Naive B cell (primary cell): ENCODE measurements around the gene VWA8. TPM values are rescaled to one million over a fixed set of nuclear protein-coding genes. Genes with fewer than 3 reads are reported as not detected.
A peak's percentile ranks its signal among the peaks of the same experiment; 100 is the strongest.
"Not testable (repeated sequence)": the region's sequence is repeated elsewhere in the genome, so short reads cannot be mapped to it uniquely, and the experiment has no call there.

Experiments
- ATAC-seq, 2 donors: fragments of 150-1000 bp; cut with Tn5 transposase; 2 replicates each; pipeline ENCODE4 v1.10.0; 2021; ENCODE audit warnings: low read depth in 2 of 2, mild to moderate bottlenecking in 2 of 2, moderate library complexity in 2 of 2
- DNase-seq: peaks from one replicate; pipeline ENCODE4 v3.0.0; 2022
- H3K27ac Mint-ChIP-seq, 6 donors: one replicate each; pipeline ENCODE4 v1.8.0; 2020 to 2022; ENCODE audit warnings: mild to moderate bottlenecking in 6 of 6, mixed read lengths in 6 of 6, moderate library complexity in 5 of 6, inconsistent platforms in 2 of 6
- H3K27me3 Mint-ChIP-seq, 3 donors: one replicate each; pipeline ENCODE4 v1.8.0; 2021 to 2022; ENCODE audit warnings: mixed read lengths in 3 of 3, mild to moderate bottlenecking in 1 of 3
- H3K36me3 Mint-ChIP-seq, 2 donors: one replicate each; pipeline ENCODE4 v1.8.0; 2020 to 2022; ENCODE audit warnings: mixed read lengths in 2 of 2, inconsistent platforms in 1 of 2, mild to moderate bottlenecking in 1 of 2
- H3K4me1 Mint-ChIP-seq, 3 donors: one replicate each; pipeline ENCODE4 v1.8.0; 2020 to 2022; ENCODE audit warnings: mixed read lengths in 3 of 3, inconsistent platforms in 1 of 3, mild to moderate bottlenecking in 1 of 3, moderate library complexity in 1 of 3
- H3K4me3 Mint-ChIP-seq, 8 donors: one replicate each; pipeline ENCODE4 v1.8.0; 2020 to 2022; ENCODE audit warnings: mild to moderate bottlenecking in 8 of 8, mixed read lengths in 8 of 8, moderate library complexity in 8 of 8, inconsistent platforms in 2 of 8
- H3K9me3 Mint-ChIP-seq, 7 donors: one replicate each; pipeline ENCODE4 v1.8.0; 2020 to 2022; ENCODE audit warnings: mixed read lengths in 7 of 7, mild to moderate bottlenecking in 5 of 7, inconsistent platforms in 2 of 7, moderate library complexity in 1 of 7
- polyA plus RNA-seq, 6 donors: library from polyadenylated mRNA; unstranded; fragments of 300-500 nt; fragmentation: Illumina TruSeq; gene quantifications; one replicate each; pipeline ENCODE4 v1.2.3, GENCODE V29; 2021; ENCODE audit warnings: low read depth in 6 of 6

Gene VWA8
- polyA plus RNA-seq, 6 donors from 2014 or later, result 0.91 to 6.2 (median 3.5) TPM

GRCh38 chr13:41823476-41823875, 137.4 kb downstream of the VWA8 start:
- ATAC-seq (no peak), DNase-seq (no peak)
- Mint-ChIP-seq H3K9me3 (no peaks in the 10 kb centered on the region), H3K27ac (no peak overlapping the region), H3K4me3 (no peak overlapping the region), H3K4me1 (peaks cover 0 to 7% (median 0%) of the 10 kb centered on the region in 3 donors), H3K36me3 (peaks cover 9 to 20% of the 10 kb centered on the region in 2 donors), H3K27me3 (no peaks in the 10 kb centered on the region)

- Mint-ChIP-seq H3K27me3 (no peaks in the 10 kb centered on the region), H3K4me3 (no peak overlapping the region), H3K27ac (peak overlapping the region in 1 of 6 donors; percentile 67), H3K9me3 (no peaks in the 10 kb centered on the region), H3K36me3 (peaks cover 9 to 23% of the 10 kb centered on the region in 2 donors), H3K4me1 (peaks cover 0 to 7% (median 0%) of the 10 kb centered on the region in 3 donors)
- DNase-seq, result no peak
- no peak for ATAC-seq
Measured at GRCh38 chr13:41822560-41822959, 138.3 kb downstream of the VWA8 start.

GRCh38 chr13:41821238-41821594, 139.7 kb downstream of the VWA8 start:
- Mint-ChIP-seq H3K27me3 (no peaks in the 10 kb centered on the region), H3K9me3 (no peaks in the 10 kb centered on the region), H3K36me3 (peaks cover 13 to 28% of the 10 kb centered on the region in 2 donors), H3K27ac (no peak overlapping the region), H3K4me3 (no peak overlapping the region), H3K4me1 (peaks cover 0 to 7% (median 0%) of the 10 kb centered on the region in 3 donors)
- DNase-seq (no peak), ATAC-seq (no peak)

GRCh38 chr13:41820581-41821237, 140.2 kb downstream of the VWA8 start:
- peaks cover 0 to 7% (median 0%) of the 10 kb centered on the region in 3 donors for H3K4me1 Mint-ChIP-seq
- H3K4me3 Mint-ChIP-seq, result no peak overlapping the region
- no peaks in the 10 kb centered on the region for H3K27me3 Mint-ChIP-seq
- ATAC-seq, result no peak
- H3K36me3 Mint-ChIP-seq, result peaks cover 18 to 33% of the 10 kb centered on the region in 2 donors
- H3K9me3 Mint-ChIP-seq, result no peaks in the 10 kb centered on the region
- H3K27ac Mint-ChIP-seq, result no peak overlapping the region
- no peak for DNase-seq

- Mint-ChIP-seq H3K27me3 (no peaks in the 10 kb centered on the region), H3K27ac (no peak overlapping the region), H3K9me3 (no peaks in the 10 kb centered on the region), H3K4me3 (no peak overlapping the region), H3K4me1 (peaks cover 0 to 11% (median 5%) of the 10 kb centered on the region in 3 donors), H3K36me3 (peaks cover 28 to 38% of the 10 kb centered on the region in 2 donors)
- DNase-seq (no peak), ATAC-seq (no peak)
Measured at GRCh38 chr13:41816057-41816456, 144.9 kb downstream of the VWA8 start.

GRCh38 chr13:41813426-41813825, 147.5 kb downstream of the VWA8 start:
- H3K36me3 Mint-ChIP-seq, result peaks cover 36 to 49% of the 10 kb centered on the region in 2 donors
- no peak for DNase-seq
- no peak overlapping the region for H3K4me3 Mint-ChIP-seq
- no peaks in the 10 kb centered on the region for H3K27me3 Mint-ChIP-seq
- H3K27ac Mint-ChIP-seq, result no peak overlapping the region
- ATAC-seq, result no peak
- peaks cover 0 to 2% (median 0%) of the 10 kb centered on the region in 7 donors for H3K9me3 Mint-ChIP-seq
- H3K4me1 Mint-ChIP-seq, result peaks cover 10 to 17% (median 15%) of the 10 kb centered on the region in 3 donors

GRCh38 chr13:41812851-41813250, 148.1 kb downstream of the VWA8 start:
- Mint-ChIP-seq H3K27me3 (no peaks in the 10 kb centered on the region), H3K27ac (peak overlapping the region in 2 of 6 donors; percentile 52 to 59), H3K9me3 (peaks cover 0 to 2% (median 0%) of the 10 kb centered on the region in 7 donors), H3K36me3 (peaks cover 42 to 55% of the 10 kb centered on the region in 2 donors), H3K4me1 (peaks cover 10 to 23% (median 18%) of the 10 kb centered on the region in 3 donors), H3K4me3 (no peak overlapping the region)
- ATAC-seq (peak in 1 of 2 donors; percentile 21), DNase-seq (no peak)

GRCh38 chr13:41812237-41812636, 148.7 kb downstream of the VWA8 start:
- ATAC-seq (no peak), DNase-seq (no peak)
- Mint-ChIP-seq H3K4me1 (peaks cover 10 to 23% (median 18%) of the 10 kb centered on the region in 3 donors), H3K9me3 (peaks cover 0 to 2% (median 0%) of the 10 kb centered on the region in 7 donors), H3K27me3 (no peaks in the 10 kb centered on the region), H3K36me3 (peaks cover 42 to 61% of the 10 kb centered on the region in 2 donors), H3K27ac (peak overlapping the region in 1 of 6 donors; percentile 87), H3K4me3 (no peak overlapping the region)

GRCh38 chr13:41811588-41812021, 149.3 kb downstream of the VWA8 start:
- peaks cover 0 to 2% (median 0%) of the 10 kb centered on the region in 7 donors for H3K9me3 Mint-ChIP-seq
- H3K36me3 Mint-ChIP-seq, result peaks cover 48 to 67% of the 10 kb centered on the region in 2 donors
- H3K27ac Mint-ChIP-seq, result no peak overlapping the region
- H3K4me1 Mint-ChIP-seq, result peaks cover 10 to 23% (median 18%) of the 10 kb centered on the region in 3 donors
- DNase-seq (no peak), ATAC-seq (no peak)
- no peak overlapping the region for H3K4me3 Mint-ChIP-seq
- no peaks in the 10 kb centered on the region for H3K27me3 Mint-ChIP-seq

GRCh38 chr13:41809962-41810361, 150.9 kb downstream of the VWA8 start:
- H3K4me3 Mint-ChIP-seq, result no peak overlapping the region

GRCh38 chr13:41803445-41803735, 157.5 kb downstream of the VWA8 start:
- not testable (repeated sequence) for H3K27ac Mint-ChIP-seq, H3K4me3 Mint-ChIP-seq, ATAC-seq, H3K27me3 Mint-ChIP-seq, DNase-seq
- Mint-ChIP-seq H3K36me3 (peaks cover 59 to 67% of the 10 kb centered on the region in 2 donors), H3K4me1 (peaks cover 0 to 13% (median 5%) of the 10 kb centered on the region in 3 donors), H3K9me3 (peaks cover 0 to 12% (median 6%) of the 10 kb centered on the region in 7 donors)

More at GRCh38 chr13:41809962-41810361, 150.9 kb downstream of the VWA8 start:
- H3K27ac Mint-ChIP-seq, result peak overlapping the region in 1 of 6 donors; percentile 27
- H3K36me3 Mint-ChIP-seq, result peaks cover 42 to 66% of the 10 kb centered on the region in 2 donors
- DNase-seq, result no peak
- no peaks in the 10 kb centered on the region for H3K27me3 Mint-ChIP-seq
- peaks cover 10 to 23% (median 18%) of the 10 kb centered on the region in 3 donors for H3K4me1 Mint-ChIP-seq
- peak in 1 of 2 donors; percentile 28 for ATAC-seq
- peaks cover 0 to 2% (median 0%) of the 10 kb centered on the region in 7 donors for H3K9me3 Mint-ChIP-seq

GRCh38 chr13:41802684-41803444, 158.0 kb downstream of the VWA8 start:
- no peak for ATAC-seq
- Mint-ChIP-seq H3K36me3 (peaks cover 56 to 65% of the 10 kb centered on the region in 2 donors), H3K27me3 (no peaks in the 10 kb centered on the region), H3K27ac (no peak overlapping the region), H3K9me3 (peaks cover 0 to 12% (median 6%) of the 10 kb centered on the region in 7 donors), H3K4me3 (peak overlapping the region in 1 of 8 donors; percentile 12), H3K4me1 (peaks cover 0 to 9% (median 0%) of the 10 kb centered on the region in 3 donors)
- DNase-seq, result no peak

- DNase-seq (no peak), ATAC-seq (no peak)
- no peak overlapping the region for H3K27ac Mint-ChIP-seq
- no peak overlapping the region for H3K4me3 Mint-ChIP-seq
- H3K27me3 Mint-ChIP-seq, result no peaks in the 10 kb centered on the region
- peaks cover 57 to 58% of the 10 kb centered on the region in 2 donors for H3K36me3 Mint-ChIP-seq
- H3K4me1 Mint-ChIP-seq, result peaks cover 0 to 9% (median 0%) of the 10 kb centered on the region in 3 donors
- peaks cover 0 to 12% (median 6%) of the 10 kb centered on the region in 7 donors for H3K9me3 Mint-ChIP-seq
Measured at GRCh38 chr13:41802043-41802683, 158.7 kb downstream of the VWA8 start.
